GM21515 (cell line): Measurements from ENCODE around the gene ATP8B4.

ENCODE experiments used
- ATAC-seq: cut with Tn5 transposase; IDR thresholded peaks from one replicate; pipeline ENCODE4 v1.9.1; 2021; ENCODE audit not compliant: unreplicated experiment

Gene ATP8B4

GRCh38 chr15:50024281-50024680 is 94.8 kb downstream of the ATP8B4 start:
- ATAC-seq, result no peak

GRCh38 chr15:50018491-50018890 is 100.5 kb downstream of the ATP8B4 start:
- ATAC-seq, result no peak

GRCh38 chr15:50017522-50017921 is 101.5 kb downstream of the ATP8B4 start:
- no peak for ATAC-seq

GRCh38 chr15:50016951-50017350 is 102.1 kb downstream of the ATP8B4 start:
- ATAC-seq, result no peak

GRCh38 chr15:50012790-50013189 is 106.2 kb downstream of the ATP8B4 start:
- ATAC-seq, result no peak

GRCh38 chr15:50009634-50010033 is 109.4 kb downstream of the ATP8B4 start:
- ATAC-seq, result no peak

- peak; percentile 100 for ATAC-seq
Measured at GRCh38 chr15:50003786-50004334, 115.2 kb downstream of the ATP8B4 start.

- ATAC-seq, result no peak
Measured at GRCh38 chr15:49991587-49991986, 127.4 kb downstream of the ATP8B4 start.

GRCh38 chr15:49990835-49991545 is 128.0 kb downstream of the ATP8B4 start:
- no peak for ATAC-seq

GRCh38 chr15:49989498-49989897 is 129.5 kb downstream of the ATP8B4 start:
- ATAC-seq, result no peak

GRCh38 chr15:49988766-49989165 is 130.3 kb downstream of the ATP8B4 start:
- no peak for ATAC-seq

- ATAC-seq, result no peak
Measured at GRCh38 chr15:49987896-49988295, 131.1 kb downstream of the ATP8B4 start.

- no peak for ATAC-seq
Measured at GRCh38 chr15:49987198-49987785, 131.7 kb downstream of the ATP8B4 start.

GRCh38 chr15:49986326-49986725 is 132.7 kb downstream of the ATP8B4 start:
- ATAC-seq, result no peak

GRCh38 chr15:49985463-49985862 is 133.6 kb downstream of the ATP8B4 start:
- no peak for ATAC-seq

- ATAC-seq, result no peak
Measured at GRCh38 chr15:49984436-49984835, 134.6 kb downstream of the ATP8B4 start.

- ATAC-seq, result no peak
Measured at GRCh38 chr15:49982584-49982983, 136.4 kb downstream of the ATP8B4 start.

- ATAC-seq, result no peak
Measured at GRCh38 chr15:49979705-49980382, 139.2 kb downstream of the ATP8B4 start.

GRCh38 chr15:49978121-49978520 is 140.9 kb downstream of the ATP8B4 start:
- ATAC-seq, result no peak

- no peak for ATAC-seq
Measured at GRCh38 chr15:49977306-49977705, 141.7 kb downstream of the ATP8B4 start.

- no peak for ATAC-seq
Measured at GRCh38 chr15:49964551-49964950, 154.5 kb downstream of the ATP8B4 start.

GRCh38 chr15:49964061-49964460 is 155.0 kb downstream of the ATP8B4 start:
- ATAC-seq, result no peak
